Measurements from ENCODE around the gene TCERG1L.

DNA sequence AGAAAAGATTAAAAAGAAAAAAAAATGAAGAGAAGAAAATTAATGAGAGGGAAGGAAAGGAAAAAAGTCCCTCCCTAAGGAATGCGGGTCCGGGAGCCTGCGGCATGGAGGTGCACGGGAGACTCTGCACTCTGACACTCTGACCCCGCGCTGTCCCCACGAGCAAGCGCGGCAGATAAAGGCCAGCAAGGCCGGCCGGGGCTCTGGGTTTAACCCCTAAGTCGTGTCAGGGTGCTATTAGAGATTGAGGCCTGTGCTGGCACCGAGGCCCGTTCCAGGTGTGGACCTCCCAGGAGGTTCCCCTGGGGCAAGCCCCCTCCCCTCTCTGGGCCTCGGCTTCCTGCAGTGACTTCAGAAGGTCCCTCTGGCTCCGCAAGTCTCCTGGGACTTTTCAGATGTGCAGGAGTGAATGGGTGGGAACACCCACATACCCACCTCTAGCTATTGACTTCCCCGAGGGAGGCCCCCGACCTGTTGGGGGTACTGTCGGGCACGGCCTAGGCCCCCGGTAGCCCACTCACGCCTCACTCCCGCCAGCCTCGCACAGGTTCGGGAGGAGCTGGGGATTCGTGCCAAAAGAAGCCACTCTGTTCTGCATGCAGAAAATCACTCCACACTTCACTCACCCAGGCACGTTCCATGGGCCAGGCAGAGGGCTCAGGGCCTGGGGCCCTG is 164.1 kb downstream of the TCERG1L start:
- no peak for TF ChIP-seq CTCF (conservative IDR thresholded peaks at IDR 0.05; ENCODE audit: low read length)
- TF ChIP-seq EZH2phosphoT487 (IDR thresholded peaks at IDR 0.05; ENCODE audit: borderline replicate concordance): no peak
